T-helper 17 cell (primary cell): ENCODE data around the gene C10orf90. TPM values are rescaled to one million over a fixed set of nuclear protein-coding genes. Genes with fewer than 3 reads are reported as not detected.

Source experiments
- ATAC-seq: fragments of 150-1000 bp; cut with Tn5 transposase; 2 replicates; pipeline ENCODE4 v1.10.0; 2021; ENCODE audit warnings: mild to moderate bottlenecking, moderate library complexity
- DNase-seq, 3 donors: peaks; one replicate each; pipeline versions ENCODE4 v3.0.0 to v3.0.0-alpha.2; 2020 to 2021
- H3K9me3 ChIP-seq: one replicate; pipeline ENCODE4 v1.7.0; 2013; ENCODE audit warnings: low read length, mild to moderate bottlenecking; ENCODE audit not compliant: control insufficient read depth, poor library complexity, severe bottlenecking
- H3K27ac Mint-ChIP-seq: one replicate; pipeline ENCODE4 v1.8.0; 2022; ENCODE audit warnings: mild to moderate bottlenecking, moderate library complexity, mixed read lengths
- H3K27me3 Mint-ChIP-seq: one replicate; pipeline ENCODE4 v1.8.0; 2022; ENCODE audit warnings: mixed read lengths
- H3K36me3 Mint-ChIP-seq: one replicate; pipeline ENCODE4 v1.8.0; 2022; ENCODE audit warnings: low read depth, mixed read lengths
- H3K4me1 Mint-ChIP-seq: one replicate; pipeline ENCODE4 v1.8.0; 2022; ENCODE audit warnings: mild to moderate bottlenecking, mixed read lengths
- H3K4me3 Mint-ChIP-seq: one replicate; pipeline ENCODE4 v1.8.0; 2022; ENCODE audit warnings: mild to moderate bottlenecking, moderate library complexity, mixed read lengths
- total RNA-seq, 4 donors: library from RNA in 2 of 4; stranded (reverse) in 2 of 4; gene quantifications; one replicate each; pipeline ENCODE4 v1.2.3 and lab custom pipeline; 2022 to 2026

C10orf90 gene
- total RNA-seq, 2 donors from 2014 or later: 0.83 TPM; not detected in 1

DNA sequence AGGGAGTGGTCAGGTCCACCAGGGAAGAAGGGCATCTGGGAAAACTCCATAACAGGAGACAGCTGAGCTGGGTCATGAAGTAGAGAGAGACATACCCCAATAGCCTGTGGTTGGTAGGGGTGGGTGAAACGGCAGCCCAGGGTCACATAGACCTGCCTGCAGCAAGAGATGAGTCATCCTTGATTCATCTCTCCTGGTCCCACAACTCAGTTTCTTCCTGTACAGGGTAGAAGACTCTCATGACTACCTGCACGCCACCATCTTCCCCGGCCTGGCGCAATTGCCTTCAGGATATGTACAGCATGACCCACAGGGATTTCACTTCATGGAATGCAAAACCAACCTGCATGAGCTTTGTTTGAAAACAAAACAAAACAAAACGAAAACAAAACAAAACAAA is 237.1 kb downstream of the C10orf90 start:
- Mint-ChIP-seq H3K27ac (no peak overlapping the region), H3K27me3 (no peaks in the 10 kb centered on the region), H3K36me3 (no peaks in the 10 kb centered on the region), H3K4me3 (no peak overlapping the region), H3K4me1 (no peaks in the 10 kb centered on the region)
- ATAC-seq (peak; percentile 67), DNase-seq (no peak)
- no peaks in the 10 kb centered on the region for H3K9me3 ChIP-seq

DNA sequence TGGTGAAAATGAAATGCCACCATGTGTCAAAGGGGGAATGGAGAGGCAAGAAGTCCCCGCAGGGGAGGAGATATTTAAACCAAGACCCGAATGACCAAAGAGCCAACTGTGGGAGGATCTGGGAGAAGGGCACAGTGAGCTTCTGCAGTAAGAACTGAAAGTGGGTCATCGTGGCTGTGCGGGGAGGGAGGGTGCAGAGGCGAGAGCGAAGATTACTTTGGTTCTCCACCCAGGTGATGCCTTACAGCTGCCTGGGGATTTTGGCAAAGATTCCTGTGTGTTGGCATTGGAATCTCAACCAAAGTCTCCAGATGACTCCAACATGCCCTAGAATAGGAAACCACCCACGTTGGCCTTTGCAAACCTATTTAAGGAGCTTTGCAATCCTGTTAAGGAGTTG is 238.0 kb downstream of the C10orf90 start:
- ATAC-seq (peak; percentile 49), DNase-seq (no peak)
- no peaks in the 10 kb centered on the region for H3K4me1 Mint-ChIP-seq
- no peaks in the 10 kb centered on the region for H3K27me3 Mint-ChIP-seq
- peak overlapping the region; percentile 19 for H3K27ac Mint-ChIP-seq
- H3K4me3 Mint-ChIP-seq: peak overlapping the region; percentile 70
- no peaks in the 10 kb centered on the region for H3K9me3 ChIP-seq
- no peaks in the 10 kb centered on the region for H3K36me3 Mint-ChIP-seq

DNA sequence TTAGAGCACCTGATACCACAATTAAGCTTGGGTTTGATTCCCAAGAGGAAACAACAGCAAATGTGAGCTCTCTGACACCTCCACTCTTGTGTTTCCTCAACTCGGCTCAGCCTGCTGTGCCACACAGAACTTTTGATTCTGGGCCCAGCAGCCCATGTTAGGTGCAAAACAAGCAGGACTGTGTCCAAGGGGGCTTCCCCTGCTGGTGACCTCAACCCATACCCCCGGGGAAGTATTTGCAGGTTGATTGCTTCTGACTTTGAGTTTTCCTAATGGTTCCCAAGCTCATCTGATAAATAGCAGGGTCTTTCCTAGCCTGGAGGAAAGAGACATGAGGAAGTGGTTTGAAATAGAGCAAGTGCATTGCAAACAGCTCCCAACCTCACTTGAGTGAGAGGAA is 238.7 kb downstream of the C10orf90 start:
- Mint-ChIP-seq H3K27me3 (no peaks in the 10 kb centered on the region), H3K27ac (peak overlapping the region; percentile 19), H3K36me3 (no peaks in the 10 kb centered on the region), H3K4me3 (no peak overlapping the region), H3K4me1 (no peaks in the 10 kb centered on the region)
- DNase-seq: no peak
- no peaks in the 10 kb centered on the region for H3K9me3 ChIP-seq
- no peak for ATAC-seq

DNA sequence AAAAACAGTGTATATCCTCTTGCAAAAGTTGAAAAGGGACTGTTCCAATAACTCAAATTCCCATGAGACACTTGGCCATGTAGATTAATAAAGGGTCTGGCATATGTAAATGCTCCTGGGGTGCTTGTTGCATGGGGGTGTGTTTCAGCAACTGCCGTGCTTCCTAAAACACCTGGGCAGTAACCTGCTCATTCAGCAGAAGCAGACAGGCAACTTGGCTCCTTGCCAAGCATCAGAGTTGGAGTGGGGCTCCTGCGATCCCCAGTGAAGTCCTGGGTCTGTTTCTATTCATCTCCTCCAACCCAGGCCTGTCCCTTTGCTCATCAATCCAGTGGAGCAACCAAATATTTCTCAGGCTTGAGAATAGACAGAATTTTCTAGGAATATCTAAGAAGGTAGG is 240.0 kb downstream of the C10orf90 start:
- H3K27me3 Mint-ChIP-seq: no peaks in the 10 kb centered on the region
- DNase-seq (no peak), ATAC-seq (no peak)
- H3K9me3 ChIP-seq: no peaks in the 10 kb centered on the region
- no peaks in the 10 kb centered on the region for H3K4me1 Mint-ChIP-seq
- no peak overlapping the region for H3K27ac Mint-ChIP-seq
- no peaks in the 10 kb centered on the region for H3K36me3 Mint-ChIP-seq
- H3K4me3 Mint-ChIP-seq: no peak overlapping the region

DNA sequence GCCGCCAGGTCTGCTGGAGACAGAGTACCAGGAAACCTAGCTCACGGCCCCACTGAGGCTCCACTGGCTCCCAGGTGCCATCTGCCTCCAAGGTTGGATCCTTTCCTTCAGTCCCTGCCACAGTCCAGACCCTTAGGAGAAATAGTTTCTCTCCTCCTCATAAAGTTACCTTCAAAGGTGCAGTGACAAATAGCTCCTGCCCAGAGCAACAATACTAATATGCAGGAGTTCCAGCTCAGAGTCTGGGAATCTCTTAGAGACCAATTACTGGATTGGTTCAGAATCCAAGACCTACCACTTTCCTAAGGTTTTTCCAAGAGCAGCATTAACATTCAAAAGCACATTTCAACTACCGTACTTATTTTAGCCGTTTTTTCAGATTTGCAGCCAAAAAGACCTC is 241.2 kb downstream of the C10orf90 start:
- no peak for ATAC-seq
- Mint-ChIP-seq H3K4me3 (no peak overlapping the region), H3K4me1 (no peaks in the 10 kb centered on the region), H3K27ac (no peak overlapping the region), H3K27me3 (no peaks in the 10 kb centered on the region), H3K36me3 (no peaks in the 10 kb centered on the region)
- H3K9me3 ChIP-seq: no peaks in the 10 kb centered on the region
- no peak for DNase-seq

DNA sequence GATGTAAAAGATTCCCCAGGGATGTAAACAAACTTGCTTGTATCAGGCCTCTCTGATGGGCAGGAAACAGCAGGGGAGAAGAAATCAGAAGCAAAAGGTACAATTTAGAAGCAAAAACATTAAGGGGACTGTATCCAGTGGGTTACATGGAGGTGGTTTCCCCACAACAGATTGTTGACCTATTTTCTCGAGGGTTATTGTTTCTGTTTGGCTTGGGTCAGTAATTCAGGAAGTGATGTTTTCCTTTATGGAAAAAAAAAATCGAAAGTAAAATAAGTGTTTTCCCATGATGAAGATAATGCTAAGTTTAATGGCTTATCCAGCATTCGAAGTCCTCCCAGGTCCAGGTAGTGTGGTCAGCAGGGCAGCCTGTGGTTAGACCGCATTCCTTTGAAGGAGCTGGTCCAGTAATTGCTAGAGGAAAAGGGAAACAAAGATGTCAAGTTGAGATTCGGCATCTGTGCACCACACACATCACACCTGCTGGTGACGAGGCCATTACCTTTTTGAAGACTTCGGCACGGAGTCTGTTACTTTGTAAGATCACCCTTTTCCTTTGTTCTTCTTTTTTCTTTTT is 244.9 kb downstream of the C10orf90 start:
- Mint-ChIP-seq H3K27ac (no peak overlapping the region), H3K4me1 (no peaks in the 10 kb centered on the region), H3K4me3 (no peak overlapping the region), H3K27me3 (no peaks in the 10 kb centered on the region), H3K36me3 (no peaks in the 10 kb centered on the region)
- ATAC-seq (no peak), DNase-seq (no peak)
- no peaks in the 10 kb centered on the region for H3K9me3 ChIP-seq

DNA sequence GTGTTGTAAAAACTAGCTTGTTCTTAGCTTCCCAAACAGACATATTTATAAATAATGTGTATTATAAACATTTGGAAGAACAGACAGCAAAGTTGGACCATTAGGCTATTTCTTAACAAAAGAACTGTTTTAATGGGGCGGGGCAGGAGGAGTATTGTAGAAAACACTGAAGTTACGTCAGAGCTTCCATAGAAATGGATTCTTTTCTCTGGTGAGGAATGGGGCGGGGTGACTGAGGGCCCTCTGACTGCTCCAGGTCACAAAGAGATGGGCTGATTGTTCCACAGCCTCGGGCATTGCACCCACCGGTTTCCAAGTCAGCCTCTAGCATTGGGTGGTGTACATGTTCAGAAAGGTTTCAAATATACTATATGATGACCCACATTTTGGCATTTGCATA is 245.5 kb downstream of the C10orf90 start:
- Mint-ChIP-seq H3K36me3 (no peaks in the 10 kb centered on the region), H3K27ac (no peak overlapping the region), H3K27me3 (no peaks in the 10 kb centered on the region), H3K4me1 (no peaks in the 10 kb centered on the region), H3K4me3 (no peak overlapping the region)
- DNase-seq (no peak), ATAC-seq (no peak)
- no peaks in the 10 kb centered on the region for H3K9me3 ChIP-seq

DNA sequence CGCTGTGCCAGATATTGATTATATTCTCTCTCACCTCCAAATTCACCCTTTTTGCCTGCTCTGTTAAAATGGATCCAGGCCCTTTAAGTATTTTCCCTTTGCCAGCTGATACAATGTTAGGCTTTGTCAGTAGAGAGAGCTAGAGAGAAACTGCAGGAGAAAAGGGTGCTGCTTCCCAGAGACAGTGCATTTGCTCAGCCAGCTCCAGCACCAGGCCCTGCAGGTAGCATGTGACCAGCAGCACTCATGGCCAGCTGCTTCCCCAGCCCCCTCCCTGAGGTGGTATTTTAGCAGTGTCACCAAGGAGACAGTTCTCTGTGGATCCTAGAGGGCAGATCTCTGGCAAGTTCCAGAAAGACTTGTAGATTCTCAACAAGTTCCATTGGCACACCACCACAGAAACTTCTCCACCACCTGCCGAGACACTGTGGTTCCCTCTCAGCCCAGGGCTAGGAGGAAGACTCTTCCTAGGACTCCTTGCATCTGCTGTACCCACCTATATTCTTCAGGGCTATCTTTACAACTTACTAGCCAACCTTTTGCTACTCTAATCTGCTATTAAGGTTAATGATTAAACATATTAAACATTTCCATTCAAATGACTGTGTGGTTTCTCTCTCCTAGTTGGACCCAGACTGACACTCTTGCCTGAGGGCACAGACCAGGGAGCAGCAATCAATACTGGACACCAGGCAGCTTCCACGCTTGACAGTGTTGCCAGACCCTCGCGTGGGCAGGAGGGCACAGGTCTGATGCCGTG is 246.6 kb downstream of the C10orf90 start:
- H3K36me3 Mint-ChIP-seq: no peaks in the 10 kb centered on the region
- ATAC-seq (no peak), DNase-seq (no peak)
- no peaks in the 10 kb centered on the region for H3K27me3 Mint-ChIP-seq
- no peak overlapping the region for H3K27ac Mint-ChIP-seq
- H3K4me1 Mint-ChIP-seq: no peaks in the 10 kb centered on the region
- no peaks in the 10 kb centered on the region for H3K9me3 ChIP-seq
- H3K4me3 Mint-ChIP-seq: no peak overlapping the region

DNA sequence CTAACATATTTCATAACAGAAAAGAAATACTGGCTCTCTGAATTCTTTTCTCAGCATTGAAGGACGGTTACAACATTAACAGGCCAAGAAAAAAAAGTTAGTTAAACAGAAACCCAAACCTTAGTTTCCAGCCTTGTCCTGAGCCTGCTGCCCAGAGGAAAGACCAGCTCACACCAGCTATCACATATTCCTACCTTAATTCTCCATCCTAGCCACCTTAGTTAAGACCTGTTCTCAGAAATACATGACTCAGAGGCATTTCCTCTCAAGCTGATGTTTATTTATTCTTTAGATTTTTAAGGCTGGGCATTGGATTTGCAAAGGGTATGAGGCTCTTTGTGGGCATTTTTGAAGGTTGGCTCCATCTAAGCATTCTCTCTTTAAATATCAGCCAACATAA is 247.9 kb downstream of the C10orf90 start:
- DNase-seq (no peak), ATAC-seq (no peak)
- Mint-ChIP-seq H3K4me3 (no peak overlapping the region), H3K27me3 (no peaks in the 10 kb centered on the region), H3K4me1 (no peaks in the 10 kb centered on the region), H3K36me3 (no peaks in the 10 kb centered on the region), H3K27ac (no peak overlapping the region)
- no peaks in the 10 kb centered on the region for H3K9me3 ChIP-seq

DNA sequence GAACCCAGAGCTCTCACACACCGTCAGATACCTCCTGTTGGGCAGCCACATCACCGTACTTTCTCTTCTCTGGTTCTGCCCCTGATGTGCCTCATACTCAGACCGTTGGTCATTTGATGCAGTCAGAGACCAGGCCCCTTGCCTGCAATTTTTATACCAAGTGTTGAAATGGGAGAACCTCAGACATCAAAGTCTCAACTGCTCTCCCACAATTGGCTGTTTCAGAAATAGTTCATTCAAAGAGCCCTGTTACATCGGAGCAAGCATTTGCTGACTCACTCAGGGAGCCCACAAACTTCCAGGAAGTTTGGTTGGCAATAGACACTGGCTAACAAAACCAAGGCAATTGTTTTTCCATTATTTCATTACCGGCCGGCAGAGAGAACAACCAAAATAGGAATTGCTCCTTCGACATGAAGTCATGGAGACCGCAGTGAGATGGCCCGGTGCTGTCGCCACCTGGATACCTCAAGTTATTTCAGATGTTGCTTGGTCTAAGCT is 248.7 kb downstream of the C10orf90 start:
- DNase-seq: no peak

DNA sequence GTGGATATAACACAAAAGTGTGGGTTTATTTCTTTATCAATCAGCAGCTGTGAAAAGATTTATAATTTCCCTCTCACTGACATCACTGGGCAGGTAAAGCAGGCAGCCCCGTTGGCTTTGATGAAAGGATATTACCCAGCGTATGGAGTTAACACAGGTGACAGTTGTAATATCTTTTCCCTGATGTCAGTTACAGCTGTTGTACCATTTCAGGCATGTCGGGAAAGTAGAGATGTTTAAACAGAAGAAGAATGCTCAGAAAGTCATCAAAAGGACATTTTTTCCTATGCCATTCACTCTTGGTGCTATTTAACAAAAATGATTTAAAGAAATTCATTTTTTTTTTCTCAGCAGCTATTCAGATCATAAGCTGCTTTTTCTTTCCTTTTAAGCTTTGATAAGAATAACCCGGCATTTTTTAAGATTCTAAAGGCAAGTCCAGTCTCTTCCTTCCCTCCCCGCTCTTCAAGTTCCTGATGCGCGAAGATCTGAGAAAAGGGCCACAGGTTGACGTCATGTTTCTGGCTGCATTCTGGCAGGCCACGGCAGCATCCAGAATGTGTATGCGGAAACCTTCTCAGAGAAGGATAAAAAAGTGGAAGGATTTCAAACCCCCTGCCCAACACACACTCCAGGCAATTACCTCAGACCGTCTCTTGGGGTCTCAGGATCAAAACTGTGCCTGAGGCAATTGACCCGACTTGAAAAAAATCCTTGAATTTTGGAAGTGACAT is 249.8 kb downstream of the C10orf90 start:
- H3K4me3 Mint-ChIP-seq: no peak overlapping the region
- no peaks in the 10 kb centered on the region for H3K27me3 Mint-ChIP-seq
- ATAC-seq (no peak), DNase-seq (no peak)
- H3K9me3 ChIP-seq: no peaks in the 10 kb centered on the region
- no peak overlapping the region for H3K27ac Mint-ChIP-seq
- H3K36me3 Mint-ChIP-seq: no peaks in the 10 kb centered on the region
- no peaks in the 10 kb centered on the region for H3K4me1 Mint-ChIP-seq

More for the DNA sequence above, 248.7 kb downstream of the C10orf90 start:
- Mint-ChIP-seq H3K36me3 (no peaks in the 10 kb centered on the region), H3K4me3 (no peak overlapping the region), H3K27me3 (no peaks in the 10 kb centered on the region), H3K27ac (no peak overlapping the region), H3K4me1 (no peaks in the 10 kb centered on the region)
- ATAC-seq: no peak
- no peaks in the 10 kb centered on the region for H3K9me3 ChIP-seq

DNA sequence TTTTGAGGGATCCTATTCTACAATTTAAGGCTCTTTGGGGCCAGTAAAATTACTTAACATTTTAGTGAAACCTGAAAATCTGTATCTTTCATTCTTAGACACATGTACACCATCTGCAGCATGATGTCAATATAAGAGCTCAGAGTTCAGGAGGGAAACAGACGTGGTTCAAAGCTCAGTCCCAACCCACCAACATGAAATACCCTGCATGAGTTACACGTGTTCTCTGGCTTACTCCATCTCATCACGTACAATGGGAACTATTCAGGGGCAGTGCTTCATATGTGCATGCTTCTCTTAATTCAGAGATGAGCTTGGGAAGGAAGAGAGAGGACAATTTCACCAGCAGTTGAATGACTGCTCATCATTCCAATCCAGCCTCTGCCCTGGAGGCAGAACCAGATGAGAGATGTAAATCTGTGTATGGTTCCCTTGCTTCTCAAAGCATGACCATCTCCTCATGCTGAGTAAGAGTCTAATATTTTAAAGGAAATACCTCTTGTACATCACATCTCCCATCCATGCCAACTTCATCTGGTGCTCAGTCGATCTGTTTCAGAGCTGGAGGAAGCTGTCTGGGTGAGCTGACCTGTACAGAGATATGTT is 253.2 kb downstream of the C10orf90 start:
- H3K4me3 Mint-ChIP-seq: no peak overlapping the region
- no peaks in the 10 kb centered on the region for H3K9me3 ChIP-seq
- H3K27me3 Mint-ChIP-seq: no peaks in the 10 kb centered on the region
- DNase-seq: no peak
- no peak for ATAC-seq
- H3K36me3 Mint-ChIP-seq: no peaks in the 10 kb centered on the region
- no peaks in the 10 kb centered on the region for H3K4me1 Mint-ChIP-seq
- no peak overlapping the region for H3K27ac Mint-ChIP-seq

DNA sequence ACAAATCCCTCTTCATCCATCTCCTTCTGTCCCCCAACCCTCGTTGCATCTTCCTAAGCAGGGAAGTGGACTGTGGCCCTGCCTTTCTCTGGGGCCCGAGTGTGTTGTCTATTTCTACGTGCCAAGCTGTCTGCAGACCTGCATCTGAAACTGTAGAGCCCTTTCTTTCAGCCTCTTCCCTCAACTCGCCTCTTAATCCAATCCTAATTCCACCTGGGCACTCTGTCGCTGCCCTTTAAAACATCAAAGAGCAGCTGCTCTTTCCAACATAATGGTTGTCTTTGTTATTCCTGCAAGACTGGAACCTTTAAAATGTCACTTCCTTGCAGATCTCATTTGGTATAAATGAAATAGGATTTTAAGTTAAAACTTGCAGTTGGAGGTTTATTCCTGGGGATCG is 260.7 kb downstream of the C10orf90 start:
- ATAC-seq (no peak), DNase-seq (no peak)
- Mint-ChIP-seq H3K27ac (no peak overlapping the region), H3K4me1 (no peaks in the 10 kb centered on the region), H3K27me3 (no peaks in the 10 kb centered on the region), H3K4me3 (no peak overlapping the region), H3K36me3 (no peaks in the 10 kb centered on the region)
- H3K9me3 ChIP-seq: no peaks in the 10 kb centered on the region
